Glomerular visceral epithelial cell (primary cell): ENCODE measurements around the gene NPNT.

Experiments used
- DNase-seq: peaks from one replicate; pipeline ENCODE4 v3.0.0-alpha.2; 2016; ENCODE audit errors: extremely low spot score

Gene NPNT

GRCh38 chr4:105969575-105969974 lies 74.3 kb downstream of the NPNT start:
- DNase-seq, result no peak

DNA sequence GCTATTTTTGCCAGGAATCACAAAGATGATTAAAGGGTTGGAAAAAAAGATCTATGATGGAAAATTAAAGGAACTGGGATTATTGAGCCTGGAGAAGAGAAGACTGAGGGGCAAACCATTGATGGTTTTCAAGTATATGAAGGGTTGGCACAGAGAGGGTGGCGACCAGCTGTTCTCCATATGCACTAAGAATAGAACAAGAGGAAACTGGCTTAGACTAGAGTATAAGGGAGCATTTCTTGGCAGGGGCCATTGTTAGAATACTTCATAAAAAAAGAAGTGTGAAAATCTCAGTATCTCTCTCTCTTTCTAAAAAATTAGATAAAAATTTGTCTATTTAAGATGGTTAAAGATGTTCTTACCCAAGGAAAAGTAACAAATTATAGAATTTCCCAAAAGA lies 75.1 kb downstream of the NPNT start:
- DNase-seq, result no peak

- DNase-seq, result no peak
Measured at GRCh38 chr4:105971036-105971435, 75.8 kb downstream of the NPNT start.

GRCh38 chr4:105972946-105973621 lies 77.8 kb downstream of the NPNT start:
- no peak for DNase-seq

DNA sequence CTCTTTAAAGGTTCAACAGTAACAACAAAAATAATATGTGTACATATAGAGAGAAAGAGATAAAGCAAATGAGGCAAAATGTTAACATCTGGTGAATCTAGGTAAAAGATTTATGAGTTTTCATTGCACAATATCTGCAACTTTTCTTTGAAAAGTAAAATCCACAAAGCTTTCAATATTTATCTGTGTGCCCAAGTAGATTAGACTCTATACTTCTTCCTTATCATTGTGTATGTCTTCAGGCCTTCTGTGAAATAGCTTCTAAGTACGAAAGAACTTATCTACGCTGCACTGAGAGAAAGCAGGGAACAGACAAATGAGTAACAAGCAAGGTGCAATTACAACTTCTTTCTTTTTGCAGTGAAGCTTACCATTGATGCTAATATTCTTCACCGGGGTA lies 81.6 kb downstream of the NPNT start:
- no peak for DNase-seq

GRCh38 chr4:105978684-105979296 lies 83.5 kb downstream of the NPNT start:
- DNase-seq, result peak; percentile 89

DNA sequence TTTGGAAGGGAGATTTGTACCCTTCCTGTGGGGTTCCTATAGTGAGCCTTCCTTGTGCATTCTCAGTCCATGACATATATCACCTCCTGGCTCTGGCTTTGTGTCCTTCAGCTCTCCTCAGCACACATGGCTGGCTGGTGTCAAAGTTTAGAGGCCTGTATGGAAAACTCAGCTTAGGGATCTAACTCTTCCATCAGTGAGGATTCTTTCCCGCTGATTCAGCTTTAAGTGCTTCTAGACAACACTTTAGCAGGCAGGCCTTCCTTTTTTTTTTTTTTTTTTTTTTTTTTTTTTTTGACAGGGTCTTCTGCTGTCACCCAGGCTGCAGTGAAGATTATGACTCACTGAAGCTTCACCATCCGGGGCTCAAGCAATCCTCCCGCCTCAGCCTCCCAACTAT lies 84.2 kb downstream of the NPNT start:
- DNase-seq, result peak; percentile 78

DNA sequence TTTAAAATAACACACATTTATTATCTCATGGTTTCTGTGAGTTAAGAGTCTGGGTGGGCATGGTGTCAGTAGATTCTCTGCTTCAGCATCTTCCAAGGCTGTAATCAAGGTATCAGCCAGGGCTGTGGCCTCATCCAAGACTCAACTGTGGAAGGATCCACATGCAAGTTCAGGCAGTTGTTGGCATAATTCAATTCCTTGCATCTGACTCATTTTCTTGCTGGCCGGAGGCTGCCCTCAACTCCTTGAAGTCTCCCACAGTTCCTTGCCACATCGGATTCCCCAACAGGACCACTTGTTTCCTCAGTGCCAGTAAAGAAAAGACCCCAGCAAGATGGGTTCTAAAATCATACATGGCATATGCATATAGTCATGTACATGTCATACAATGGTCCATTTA lies 93.4 kb downstream of the NPNT start:
- DNase-seq, result no peak

DNA sequence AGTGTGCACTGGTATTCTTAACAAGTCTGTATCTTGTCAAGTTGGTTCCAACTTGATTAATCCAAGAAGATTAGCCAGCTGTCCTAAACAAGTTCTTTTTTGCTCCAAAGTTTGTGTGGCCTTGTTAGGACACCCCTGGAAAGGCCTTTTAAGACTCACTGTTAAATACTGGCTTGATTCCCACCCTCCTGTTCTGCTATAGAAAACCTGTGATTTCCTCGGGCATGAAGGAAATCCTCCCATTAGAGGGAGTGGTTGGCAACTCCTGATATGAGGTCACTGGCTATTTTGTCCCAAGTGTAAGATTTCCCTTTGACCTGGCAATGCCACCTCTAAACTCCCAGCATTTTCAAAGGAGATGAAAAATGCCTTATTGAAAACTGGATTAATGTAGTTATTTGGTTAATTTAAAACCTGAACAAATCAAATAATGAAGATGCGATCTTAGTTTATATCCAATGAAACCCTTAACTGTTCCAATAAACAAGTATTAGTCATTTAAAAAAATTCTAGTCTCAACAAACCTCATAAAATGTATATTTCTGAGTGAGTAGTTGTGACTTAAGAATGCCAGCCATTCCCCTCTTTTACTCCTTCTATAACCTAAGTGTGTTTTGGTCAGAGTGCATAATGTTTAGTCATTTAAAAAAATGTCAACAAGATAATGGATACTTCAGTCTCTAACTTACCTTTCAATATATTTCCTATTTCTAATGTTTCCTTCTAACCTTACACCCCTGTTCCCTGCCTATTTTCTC lies 94.4 kb downstream of the NPNT start:
- no peak for DNase-seq

GRCh38 chr4:105990933-105991332 lies 95.7 kb downstream of the NPNT start:
- DNase-seq, result peak; percentile 96

DNA sequence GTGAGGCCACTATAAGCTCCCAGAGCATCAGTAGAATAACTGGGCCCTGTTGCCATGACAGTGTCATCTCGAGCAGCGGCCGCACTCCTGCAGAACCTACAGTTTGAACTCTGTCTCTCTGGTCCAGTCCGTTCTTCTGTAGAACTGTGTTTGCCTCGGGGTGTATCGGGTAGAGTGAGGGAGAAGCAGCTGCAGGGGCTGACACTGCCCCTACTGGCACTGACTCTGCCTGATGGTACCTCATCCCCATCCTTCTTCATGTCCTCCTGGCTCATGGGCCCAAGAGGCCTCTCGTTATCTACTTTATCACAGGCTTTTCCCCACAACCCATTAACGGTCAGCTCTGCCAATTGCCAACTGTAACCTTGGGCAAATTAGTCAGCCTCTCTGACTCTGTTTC lies 96.5 kb downstream of the NPNT start:
- no peak for DNase-seq

DNA sequence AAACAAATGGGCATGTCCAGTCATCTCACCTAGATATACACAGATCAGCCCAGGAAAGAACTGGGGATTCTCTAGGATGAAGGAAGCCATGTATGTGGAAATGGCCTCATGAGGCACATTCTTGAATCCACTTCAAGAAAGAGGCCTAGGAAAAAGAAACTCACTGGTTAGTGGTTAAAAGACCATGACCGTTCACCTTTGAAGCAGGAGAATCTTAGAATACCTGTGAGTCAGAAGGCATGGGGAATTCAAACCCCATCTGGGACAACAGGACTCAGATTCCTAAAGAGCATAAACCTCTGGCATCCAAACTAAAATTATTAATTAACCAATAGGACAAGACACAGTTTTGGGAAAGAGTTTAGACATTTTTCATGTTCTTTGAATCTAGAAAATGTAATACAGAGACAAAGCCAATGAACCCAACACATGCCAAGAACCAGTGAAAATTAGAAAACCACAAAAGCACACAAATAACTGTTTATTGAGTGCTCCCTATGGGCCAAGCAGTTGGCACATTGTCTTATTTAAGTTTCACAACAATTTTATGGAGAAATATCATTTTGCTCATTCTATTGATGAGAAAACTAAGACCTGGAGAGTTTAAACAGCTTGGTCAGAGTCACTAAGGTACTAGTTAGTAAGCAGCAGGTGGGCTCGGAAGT lies 97.5 kb downstream of the NPNT start:
- peak; percentile 90 for DNase-seq

DNA sequence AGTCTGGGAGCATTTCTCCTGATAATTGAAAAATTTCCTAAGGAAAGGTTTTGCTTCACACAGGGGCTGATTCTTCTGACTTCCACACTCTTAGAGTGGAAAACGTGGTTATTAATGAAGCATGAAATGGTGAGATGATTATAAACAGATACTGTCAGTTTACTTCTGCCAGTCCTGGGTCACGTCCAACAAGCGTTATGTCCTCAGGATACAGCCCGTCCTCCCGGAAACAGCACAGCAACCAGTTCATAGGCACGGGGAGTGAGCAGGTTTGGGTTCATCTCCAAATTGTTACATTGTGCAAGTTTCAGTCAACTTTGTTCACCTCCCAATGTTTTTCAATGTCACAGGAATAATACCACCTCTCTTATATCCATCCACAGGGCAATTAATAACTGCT lies 98.8 kb downstream of the NPNT start:
- DNase-seq, result no peak

- no peak for DNase-seq
Measured at GRCh38 chr4:105994841-105995501, 99.7 kb downstream of the NPNT start.

DNA sequence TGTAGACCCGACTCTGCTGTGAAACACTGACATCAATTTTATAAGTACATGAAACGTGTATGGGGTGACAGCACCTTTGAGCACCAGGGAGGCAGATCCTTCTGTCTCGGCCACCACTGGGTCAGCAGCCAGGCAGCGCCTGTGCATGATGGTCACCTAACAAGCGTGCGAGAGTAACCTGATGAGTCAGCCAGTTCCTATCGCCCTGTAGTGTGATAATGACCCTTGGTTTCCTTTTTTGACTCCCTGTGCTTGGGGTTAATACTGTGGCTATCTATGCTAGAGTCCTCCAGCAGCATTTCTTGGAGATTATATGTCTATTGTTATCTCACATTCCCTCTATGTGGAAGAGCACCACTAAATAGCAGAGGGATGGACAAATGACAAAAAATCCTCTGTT lies 101.6 kb downstream of the NPNT start:
- DNase-seq, result peak; percentile 48

DNA sequence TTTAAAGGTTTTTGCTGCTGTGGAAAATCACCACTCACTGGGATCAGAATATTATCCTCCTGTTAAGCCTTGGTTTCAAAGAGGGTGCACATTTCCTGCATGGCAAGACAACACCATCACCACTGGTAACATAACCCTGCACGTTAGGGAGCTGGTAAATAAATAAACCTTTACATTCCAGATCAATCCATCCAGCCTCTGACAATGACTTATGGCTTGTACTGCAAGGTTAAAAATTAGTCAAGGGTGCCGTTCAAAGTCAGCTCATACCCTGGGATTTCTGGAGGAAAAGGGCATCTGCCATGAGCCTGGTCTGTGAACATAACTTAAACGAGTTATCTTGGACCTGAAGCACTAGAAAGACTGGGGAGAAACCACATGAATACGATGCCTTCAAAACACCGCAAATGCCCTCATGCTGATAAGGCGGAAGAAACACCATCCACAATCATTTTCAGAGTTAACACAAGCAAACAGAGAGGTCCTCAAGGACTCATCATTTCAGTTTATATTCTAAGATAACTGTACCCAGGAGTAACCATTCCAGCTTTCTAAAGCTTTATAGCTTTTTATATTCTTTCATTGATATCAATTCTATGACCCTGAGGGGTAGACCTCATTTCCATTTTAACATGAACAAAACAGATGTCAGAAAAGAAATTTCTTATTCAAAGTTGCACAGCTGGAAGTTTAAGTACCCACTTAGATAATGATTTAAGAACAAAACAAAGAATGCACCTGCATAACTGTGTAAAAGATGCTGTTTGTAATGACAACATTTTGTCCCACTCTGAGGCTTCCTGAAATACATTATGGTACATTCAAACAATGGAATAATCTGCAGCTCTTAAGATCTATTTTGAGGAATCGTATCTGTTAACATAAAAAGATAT lies 103.1 kb downstream of the NPNT start:
- peak; percentile 72 for DNase-seq

GRCh38 chr4:106002994-106003393 lies 107.7 kb downstream of the NPNT start:
- DNase-seq, result no peak

- no peak for DNase-seq
Measured at GRCh38 chr4:106010761-106011160, 115.5 kb downstream of the NPNT start.

- DNase-seq, result no peak
Measured at GRCh38 chr4:106011387-106011786, 116.1 kb downstream of the NPNT start.

- DNase-seq, result no peak
Measured at GRCh38 chr4:106017975-106018374, 122.7 kb downstream of the NPNT start.

DNA sequence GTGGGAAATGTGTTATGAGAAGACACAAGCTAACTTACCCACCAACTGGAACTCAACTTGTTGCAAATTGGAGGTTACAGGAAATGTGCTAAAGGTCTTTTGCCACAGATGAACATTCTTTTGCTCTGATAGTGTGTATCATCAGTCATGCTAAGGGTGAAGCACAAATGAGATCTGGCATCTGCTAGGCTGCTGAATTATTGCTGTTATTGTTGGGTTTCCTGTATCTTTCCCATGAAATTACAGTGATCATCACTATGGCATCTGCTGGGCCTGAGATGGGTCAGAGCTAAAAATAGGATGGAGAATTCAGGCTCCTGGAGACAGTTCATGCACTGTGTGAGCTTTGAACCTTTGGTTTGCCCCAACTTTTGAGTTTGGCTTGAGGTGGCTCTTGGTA lies 124.5 kb downstream of the NPNT start:
- DNase-seq, result peak; percentile 24
